Measurements from ENCODE around the gene TBC1D1.

TBC1D1 gene

GRCh38 chr4:38114386-38115150, 223.7 kb downstream of the TBC1D1 start:
- Mint-ChIP-seq H3K27ac (no peak overlapping the region), H3K36me3 (ENCODE audit: low read depth) (peaks cover 16% of the 10 kb centered on the region)

DNA sequence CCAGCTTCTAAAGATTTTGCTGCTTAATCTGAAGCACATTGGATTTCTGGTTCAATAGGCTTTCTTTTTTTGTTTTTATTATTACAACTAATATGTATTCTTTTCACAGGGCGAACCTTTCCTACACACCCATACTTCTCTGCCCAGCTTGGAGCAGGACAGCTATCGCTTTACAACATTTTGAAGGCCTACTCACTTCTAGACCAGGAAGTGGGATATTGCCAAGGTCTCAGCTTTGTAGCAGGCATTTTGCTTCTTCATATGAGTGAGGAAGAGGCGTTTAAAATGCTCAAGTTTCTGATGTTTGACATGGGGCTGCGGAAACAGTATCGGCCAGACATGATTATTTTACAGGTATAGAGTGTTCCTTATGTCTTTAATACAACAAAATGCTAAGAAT, 224.7 kb downstream of the TBC1D1 start:
- H3K27ac Mint-ChIP-seq = no peak overlapping the region
- peaks cover 2% of the 10 kb centered on the region for H3K4me1 Mint-ChIP-seq (ENCODE audit: low read depth)
- H3K4me3 Mint-ChIP-seq = no peak overlapping the region
- no peaks in the 10 kb centered on the region for H3K9me3 Mint-ChIP-seq
- no peak for DNase-seq (ENCODE audit: low spot score)
- no peaks in the 10 kb centered on the region for H3K27me3 Mint-ChIP-seq (ENCODE audit: low read depth)
- H3K36me3 Mint-ChIP-seq (ENCODE audit: low read depth) = peaks cover 19% of the 10 kb centered on the region

More at GRCh38 chr4:38114386-38115150, 223.7 kb downstream of the TBC1D1 start:
- no peaks in the 10 kb centered on the region for H3K9me3 Mint-ChIP-seq
- peaks cover 2% of the 10 kb centered on the region for H3K4me1 Mint-ChIP-seq (ENCODE audit: low read depth)
- H3K4me3 Mint-ChIP-seq = no peak overlapping the region
- H3K27me3 Mint-ChIP-seq (ENCODE audit: low read depth) = no peaks in the 10 kb centered on the region
- no peak for DNase-seq (ENCODE audit: low spot score)

DNA sequence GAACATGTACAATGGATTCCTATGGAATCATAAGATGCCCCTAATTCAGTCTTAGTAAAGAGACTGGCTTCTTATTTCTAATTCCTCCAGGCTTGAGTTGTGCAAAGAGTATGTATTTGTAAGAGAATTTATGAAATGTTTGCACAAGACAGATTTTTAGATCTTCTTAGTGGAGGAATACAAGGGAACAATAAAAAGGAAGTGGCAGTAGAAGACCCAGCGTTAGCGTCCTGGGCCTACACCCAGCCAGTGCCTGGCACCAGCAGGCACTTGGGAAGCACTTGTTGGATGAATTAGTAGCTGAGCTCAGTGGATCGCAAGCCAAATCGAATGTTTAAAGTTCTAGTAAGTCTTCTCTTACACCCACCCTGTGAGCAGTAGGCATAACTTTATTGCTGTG, 226.7 kb downstream of the TBC1D1 start:
- Mint-ChIP-seq H3K9me3 (no peaks in the 10 kb centered on the region), H3K4me1 (ENCODE audit: low read depth) (peaks cover 2% of the 10 kb centered on the region), H3K4me3 (no peak overlapping the region), H3K27ac (no peak overlapping the region), H3K36me3 (ENCODE audit: low read depth) (peaks cover 27% of the 10 kb centered on the region), H3K27me3 (ENCODE audit: low read depth) (no peaks in the 10 kb centered on the region)
- DNase-seq (ENCODE audit: low spot score) = no peak

DNA sequence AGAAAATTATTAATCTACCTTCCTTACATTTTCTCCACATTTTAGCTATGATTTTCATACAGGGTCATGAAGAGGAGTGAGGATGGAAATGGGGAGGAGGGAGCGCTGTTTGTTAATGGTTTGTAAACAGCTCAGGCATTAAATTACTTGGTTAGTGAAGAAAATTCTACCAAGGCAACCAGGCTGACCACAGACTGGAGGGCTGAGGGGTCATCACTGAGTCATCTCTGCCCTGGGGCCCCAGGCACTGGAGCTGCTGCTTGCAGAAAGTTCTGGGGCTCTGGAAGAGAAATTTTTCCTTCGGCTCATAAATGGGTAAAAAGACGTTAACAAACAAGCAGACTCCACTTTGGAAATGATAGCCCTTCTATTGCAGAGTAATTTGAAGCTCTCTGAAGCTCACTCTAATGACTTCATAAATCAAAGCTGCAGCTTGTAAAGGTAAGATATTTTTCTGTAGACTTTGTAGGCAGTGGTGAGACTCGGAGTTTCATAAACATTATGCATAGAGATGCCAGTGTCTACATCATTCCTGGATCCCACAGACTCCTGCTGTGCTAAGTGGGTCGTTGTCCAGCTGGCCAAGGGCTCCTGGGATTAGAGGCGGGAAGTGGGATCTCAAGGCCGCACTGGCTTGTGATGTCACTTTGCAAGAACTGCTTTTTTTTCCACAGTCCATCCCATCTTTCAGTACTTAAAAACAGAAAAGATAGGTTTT, 228.9 kb downstream of the TBC1D1 start:
- H3K27me3 Mint-ChIP-seq (ENCODE audit: low read depth) = no peaks in the 10 kb centered on the region
- H3K36me3 Mint-ChIP-seq (ENCODE audit: low read depth) = peaks cover 30% of the 10 kb centered on the region

DNA sequence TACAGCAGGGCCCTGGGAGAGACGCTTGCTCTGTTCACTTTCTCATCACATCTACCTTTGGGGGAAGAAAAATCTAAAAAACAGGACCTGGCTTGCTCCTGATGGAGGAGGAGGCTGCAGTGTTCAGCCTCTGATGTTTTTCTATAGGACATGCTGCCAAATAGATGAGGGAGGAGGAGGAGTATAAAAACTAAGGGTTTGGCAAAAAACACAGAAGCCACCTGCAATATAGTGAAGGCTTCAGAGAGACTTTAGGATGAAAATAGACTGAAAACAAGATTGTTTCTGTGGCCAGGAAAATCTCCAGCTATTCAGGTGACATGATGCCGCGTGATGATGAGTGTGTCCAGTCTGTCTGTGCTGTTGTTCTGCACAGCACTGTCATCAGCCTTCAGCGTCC, 229.9 kb downstream of the TBC1D1 start:
- Mint-ChIP-seq H3K4me1 (ENCODE audit: low read depth) (peaks cover 17% of the 10 kb centered on the region), H3K4me3 (no peak overlapping the region), H3K36me3 (ENCODE audit: low read depth) (peaks cover 37% of the 10 kb centered on the region), H3K27ac (no peak overlapping the region), H3K9me3 (no peaks in the 10 kb centered on the region), H3K27me3 (ENCODE audit: low read depth) (no peaks in the 10 kb centered on the region)
- DNase-seq (ENCODE audit: low spot score) = no peak

More for the DNA sequence above, 228.9 kb downstream of the TBC1D1 start:
- Mint-ChIP-seq H3K4me3 (no peak overlapping the region), H3K4me1 (ENCODE audit: low read depth) (peaks cover 16% of the 10 kb centered on the region), H3K27ac (no peak overlapping the region), H3K9me3 (no peaks in the 10 kb centered on the region)
- no peak for DNase-seq (ENCODE audit: low spot score)

DNA sequence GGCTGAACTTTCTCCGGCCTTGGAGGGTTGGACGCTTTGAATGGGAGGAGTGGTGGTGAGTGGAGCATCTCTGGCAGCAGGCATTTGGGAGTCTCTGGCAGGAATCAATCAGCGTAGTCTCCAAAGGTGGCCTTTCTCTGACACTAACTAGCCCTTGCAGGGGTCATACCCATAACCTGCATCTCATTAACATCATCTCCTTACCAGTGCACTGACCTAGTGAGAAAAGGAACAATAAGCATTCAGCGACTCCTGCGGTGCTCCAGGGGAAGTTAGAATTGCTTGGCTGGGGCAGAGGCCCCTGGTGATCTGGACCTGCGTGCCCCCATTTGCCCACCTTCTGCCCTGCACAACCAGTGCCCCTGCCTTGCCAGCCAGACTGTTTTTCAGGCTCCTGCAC, 231.2 kb downstream of the TBC1D1 start:
- Mint-ChIP-seq H3K9me3 (no peaks in the 10 kb centered on the region), H3K27me3 (ENCODE audit: low read depth) (no peaks in the 10 kb centered on the region), H3K36me3 (ENCODE audit: low read depth) (peaks cover 36% of the 10 kb centered on the region), H3K4me1 (ENCODE audit: low read depth) (peaks cover 17% of the 10 kb centered on the region), H3K4me3 (no peak overlapping the region), H3K27ac (no peak overlapping the region)
- DNase-seq (ENCODE audit: low spot score) = no peak

DNA sequence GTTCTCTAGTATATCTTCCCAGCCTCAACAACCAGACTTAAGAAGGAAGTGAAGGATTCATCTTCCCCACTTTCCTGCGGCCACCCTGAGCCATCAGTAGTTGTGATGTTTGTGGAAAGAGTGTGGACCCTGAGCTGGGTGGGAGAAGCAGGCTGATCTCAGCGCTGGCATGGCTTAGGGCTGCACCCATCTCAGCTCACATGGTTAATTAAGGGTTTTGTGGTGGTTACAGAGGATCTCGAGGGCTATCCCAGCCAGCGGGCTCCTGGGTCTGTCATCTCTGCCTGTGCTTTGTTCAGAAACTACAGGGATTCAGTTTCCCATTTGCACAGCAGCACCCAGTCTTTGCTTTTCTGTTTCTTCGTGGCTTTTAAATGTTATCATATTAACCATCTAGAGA, 232.7 kb downstream of the TBC1D1 start:
- Mint-ChIP-seq H3K27ac (no peak overlapping the region), H3K4me3 (no peak overlapping the region), H3K9me3 (no peaks in the 10 kb centered on the region), H3K27me3 (ENCODE audit: low read depth) (no peaks in the 10 kb centered on the region), H3K4me1 (ENCODE audit: low read depth) (peaks cover 27% of the 10 kb centered on the region), H3K36me3 (ENCODE audit: low read depth) (peaks cover 38% of the 10 kb centered on the region)
- DNase-seq (ENCODE audit: low spot score) = no peak

- H3K4me3 Mint-ChIP-seq = no peak overlapping the region
- peaks cover 35% of the 10 kb centered on the region for H3K36me3 Mint-ChIP-seq (ENCODE audit: low read depth)
- no peaks in the 10 kb centered on the region for H3K9me3 Mint-ChIP-seq
- no peak for DNase-seq (ENCODE audit: low spot score)
- H3K27me3 Mint-ChIP-seq (ENCODE audit: low read depth) = no peaks in the 10 kb centered on the region
- H3K27ac Mint-ChIP-seq = no peak overlapping the region
- peaks cover 38% of the 10 kb centered on the region for H3K4me1 Mint-ChIP-seq (ENCODE audit: low read depth)
Measured at GRCh38 chr4:38124961-38125360, 234.1 kb downstream of the TBC1D1 start.

GRCh38 chr4:38125816-38126215, 234.9 kb downstream of the TBC1D1 start:
- H3K36me3 Mint-ChIP-seq (ENCODE audit: low read depth) = peaks cover 33% of the 10 kb centered on the region

DNA sequence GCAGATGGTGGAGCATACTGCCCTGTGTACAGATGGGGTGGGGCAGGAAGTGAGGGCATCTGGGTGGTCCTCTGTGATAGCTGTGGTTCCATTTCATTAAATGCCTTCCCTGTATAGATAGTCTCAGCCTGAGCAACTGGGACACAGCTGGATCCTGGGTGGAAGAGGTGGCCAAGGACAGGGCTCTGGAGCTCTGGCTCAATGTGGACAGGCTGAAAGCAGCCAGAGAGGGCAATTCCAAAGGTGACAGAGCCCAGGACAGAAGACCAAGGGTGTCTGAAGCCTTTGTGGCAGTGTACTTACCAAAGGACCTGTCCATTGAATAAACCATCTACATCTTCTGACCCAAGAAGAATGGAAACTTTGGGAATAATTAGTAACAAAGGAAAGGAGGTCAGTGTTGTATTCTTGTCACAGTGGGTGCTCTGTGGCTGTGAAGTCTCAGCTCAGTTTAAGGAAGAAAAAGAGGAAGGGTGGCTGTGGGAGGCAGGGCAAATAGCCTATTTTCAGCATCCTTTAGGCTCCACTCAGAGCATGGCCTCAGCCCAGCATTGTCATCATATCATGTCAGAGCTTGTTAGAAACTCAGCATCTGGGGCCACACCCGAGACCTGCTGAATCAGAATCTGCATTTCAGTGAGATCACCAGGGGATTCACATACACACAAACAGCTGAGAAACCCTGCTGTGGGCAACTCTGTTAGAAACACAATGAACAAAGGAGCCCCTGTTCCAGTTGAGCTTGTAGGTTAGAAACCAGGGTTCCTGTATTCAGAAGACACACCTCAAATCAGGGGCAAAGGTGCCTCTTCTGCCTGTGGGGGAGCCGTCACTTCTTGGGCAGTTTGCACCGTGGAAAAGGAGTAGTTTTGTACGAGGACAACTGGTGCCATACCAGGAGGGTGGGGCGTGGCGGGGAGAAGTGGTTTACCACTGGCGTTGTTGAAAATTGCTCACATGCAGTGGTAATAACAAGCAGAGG, 237.9 kb downstream of the TBC1D1 start:
- peaks cover 38% of the 10 kb centered on the region for H3K36me3 Mint-ChIP-seq (ENCODE audit: low read depth)
- H3K27me3 Mint-ChIP-seq (ENCODE audit: low read depth) = no peaks in the 10 kb centered on the region
- peak; percentile 74 for DNase-seq (ENCODE audit: low spot score)
- H3K27ac Mint-ChIP-seq = peak overlapping the region; percentile 90
- peaks cover 60% of the 10 kb centered on the region for H3K4me1 Mint-ChIP-seq (ENCODE audit: low read depth)
- H3K4me3 Mint-ChIP-seq = peak overlapping the region; percentile 43
- no peaks in the 10 kb centered on the region for H3K9me3 Mint-ChIP-seq

More at GRCh38 chr4:38125816-38126215, 234.9 kb downstream of the TBC1D1 start:
- Mint-ChIP-seq H3K9me3 (no peaks in the 10 kb centered on the region), H3K27me3 (ENCODE audit: low read depth) (no peaks in the 10 kb centered on the region), H3K4me1 (ENCODE audit: low read depth) (peaks cover 45% of the 10 kb centered on the region), H3K27ac (no peak overlapping the region), H3K4me3 (no peak overlapping the region)
- DNase-seq (ENCODE audit: low spot score) = no peak

- H3K4me1 Mint-ChIP-seq (ENCODE audit: low read depth) = peaks cover 55% of the 10 kb centered on the region
- peak overlapping the region; percentile 90 for H3K27ac Mint-ChIP-seq
- no peaks in the 10 kb centered on the region for H3K9me3 Mint-ChIP-seq
- H3K36me3 Mint-ChIP-seq (ENCODE audit: low read depth) = peaks cover 44% of the 10 kb centered on the region
- peak overlapping the region; percentile 43 for H3K4me3 Mint-ChIP-seq
- no peak for DNase-seq (ENCODE audit: low spot score)
- no peaks in the 10 kb centered on the region for H3K27me3 Mint-ChIP-seq (ENCODE audit: low read depth)
Measured at GRCh38 chr4:38129460-38130227, 238.8 kb downstream of the TBC1D1 start.

DNA sequence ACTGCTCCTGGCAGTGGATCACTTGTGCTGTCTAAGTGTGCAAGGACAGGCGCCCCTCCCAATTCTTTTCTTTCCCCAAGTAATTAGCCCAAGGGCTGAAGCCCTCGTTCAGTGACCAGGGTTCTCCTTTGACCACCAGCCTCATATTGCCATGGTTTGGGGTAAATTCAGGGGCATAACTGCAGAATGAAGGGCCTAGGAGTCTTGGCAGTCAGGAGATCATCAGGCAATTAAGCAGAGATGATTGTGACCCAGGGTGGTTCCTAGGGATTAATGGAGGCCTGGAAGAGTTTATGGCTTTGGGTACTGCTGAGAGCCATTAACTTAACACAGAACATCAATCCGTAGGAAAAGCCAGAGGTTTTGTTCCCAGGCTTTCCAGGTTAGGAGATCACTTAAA, 240.0 kb downstream of the TBC1D1 start:
- H3K4me1 Mint-ChIP-seq (ENCODE audit: low read depth) = peaks cover 54% of the 10 kb centered on the region
- H3K27me3 Mint-ChIP-seq (ENCODE audit: low read depth) = no peaks in the 10 kb centered on the region
- no peaks in the 10 kb centered on the region for H3K9me3 Mint-ChIP-seq
- H3K4me3 Mint-ChIP-seq = peak overlapping the region; percentile 72
- H3K36me3 Mint-ChIP-seq (ENCODE audit: low read depth) = peaks cover 44% of the 10 kb centered on the region
- no peak for DNase-seq (ENCODE audit: low spot score)
- peak overlapping the region; percentile 85 for H3K27ac Mint-ChIP-seq

All from T-helper 2 cell treated with Interferon-gamma antibody and Interleukin-4, amounts not matched to agents 5 μg/mL and 100 μg/mL, for 36 hours (primary cell).